HEK293T (cell line): Measurements from ENCODE around the gene PRDM10.

Experiments
- CTCF ChIA-PET: fragments of 350-600 bp; formaldehyde crosslinking; extraction: SDS; loops from one replicate; lab custom pipeline; 2021; ENCODE audit warnings: antibody characterized with exemption, inconsistent platforms; lab: Yijun Ruan, JAX
- POLR2A ChIA-PET: fragments of 350-600 bp; formaldehyde crosslinking; extraction: SDS; loops from one replicate; lab custom pipeline; 2020; ENCODE audit warnings: antibody characterized with exemption, inconsistent platforms; lab: Yijun Ruan, JAX
- DNase-seq: peaks from one replicate; pipeline ENCODE4 v3.0.0; 2012; ENCODE audit warnings: mixed read lengths; ENCODE audit errors: extremely low spot score
- ARNT ChIP-seq: fragments of 450-650 bp; IDR thresholded peaks from 2 replicates; pipeline ENCODE4 v1.6.1; 2017; ENCODE audit warnings: mild to moderate bottlenecking
- BHLHE40 ChIP-seq: fragments of 450-650 bp; IDR thresholded peaks from 2 replicates; pipeline ENCODE4 v1.6.1; 2016; ENCODE audit warnings: mild to moderate bottlenecking, moderate library complexity, borderline replicate concordance
- CTBP1 ChIP-seq: fragments of 450-650 bp; IDR thresholded peaks from 2 replicates; pipeline ENCODE4 v1.6.1; 2016; ENCODE audit warnings: borderline replicate concordance
- ELF4 ChIP-seq: fragments of 450-650 bp; IDR thresholded peaks from 2 replicates; pipeline ENCODE4 v1.6.1; 2017; ENCODE audit warnings: antibody characterized with exemption
- FOXA1 ChIP-seq: fragments of 450-650 bp; IDR thresholded peaks from 2 replicates; pipeline ENCODE4 v1.6.1; 2016; ENCODE audit warnings: mild to moderate bottlenecking
- FOXK2 ChIP-seq: fragments of 450-650 bp; IDR thresholded peaks from 2 replicates; pipeline ENCODE4 v1.6.1; 2016; ENCODE audit warnings: mild to moderate bottlenecking
- FOXM1 ChIP-seq: fragments of 450-650 bp; IDR thresholded peaks from 2 replicates; pipeline ENCODE4 v1.6.1; 2017; ENCODE audit warnings: mild to moderate bottlenecking, borderline replicate concordance
- HDGF ChIP-seq: fragments of 450-650 bp; IDR thresholded peaks from 2 replicates; pipeline ENCODE4 v1.6.1; 2017; ENCODE audit warnings: antibody characterized with exemption, borderline replicate concordance
- L3MBTL2 ChIP-seq: fragments of 450-650 bp; conservative IDR thresholded peaks from 2 replicates; pipeline ENCODE4 v1.6.1; 2016; ENCODE audit warnings: mild to moderate bottlenecking
- LEF1 ChIP-seq: fragments of 450-650 bp; IDR thresholded peaks from 2 replicates; pipeline ENCODE4 v1.6.1; 2017; ENCODE audit warnings: mild to moderate bottlenecking, borderline replicate concordance
- NFRKB ChIP-seq: fragments of 450-650 bp; IDR thresholded peaks from 2 replicates; pipeline ENCODE4 v1.6.1; 2016; ENCODE audit warnings: mild to moderate bottlenecking, moderate library complexity
- SP1 ChIP-seq: fragments of 450-650 bp; IDR thresholded peaks from 2 replicates; pipeline ENCODE4 v1.6.1; 2017
- SUZ12 ChIP-seq: fragments of 450-650 bp; IDR thresholded peaks from 2 replicates; pipeline ENCODE4 v1.6.1; 2016; ENCODE audit warnings: mild to moderate bottlenecking
- TARDBP ChIP-seq: fragments of 450-650 bp; IDR thresholded peaks from 2 replicates; pipeline ENCODE4 v1.6.1; 2016
- ZNF384 ChIP-seq: fragments of 450-650 bp; IDR thresholded peaks from 2 replicates; pipeline ENCODE4 v1.6.1; 2016
- TF ChIP-seq, protein P1 (sequence below): fragments of 450-650 bp; IDR thresholded peaks from 2 replicates; pipeline ENCODE4 v1.6.1; 2016

Gene PRDM10

DNA sequence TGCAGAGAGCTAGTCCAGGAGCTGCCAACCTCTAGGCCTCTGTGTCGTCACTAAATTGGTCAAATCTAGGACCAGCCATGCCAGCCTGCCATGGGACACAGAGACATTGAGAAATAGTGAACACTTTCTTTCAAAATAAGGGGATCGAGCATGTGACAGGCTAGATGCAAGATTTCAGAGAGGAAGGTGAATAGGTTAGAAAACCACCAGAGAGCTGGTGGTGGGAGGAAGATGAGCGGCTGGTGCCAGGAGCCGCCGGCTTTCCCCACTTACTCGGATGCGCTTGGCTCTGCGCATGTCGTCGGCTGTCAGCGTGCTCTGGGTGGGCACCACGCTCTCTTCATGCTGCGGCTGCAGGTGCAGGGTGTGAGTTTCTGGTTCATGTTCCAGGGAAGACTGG, 71.9 kb downstream of the PRDM10 start:
- no peak for DNase-seq
- POLR2A ChIA-PET, result interaction anchor here (0.8 kb wide), 1 partner anchor 71 kb away, joined by 3 read pairs; no protein-coding TSS in a partner anchor
- TF ChIP-seq ARNT (no peak), CTBP1 (no peak), LEF1 (no peak)
- TF ChIP-seq, protein P1, sequence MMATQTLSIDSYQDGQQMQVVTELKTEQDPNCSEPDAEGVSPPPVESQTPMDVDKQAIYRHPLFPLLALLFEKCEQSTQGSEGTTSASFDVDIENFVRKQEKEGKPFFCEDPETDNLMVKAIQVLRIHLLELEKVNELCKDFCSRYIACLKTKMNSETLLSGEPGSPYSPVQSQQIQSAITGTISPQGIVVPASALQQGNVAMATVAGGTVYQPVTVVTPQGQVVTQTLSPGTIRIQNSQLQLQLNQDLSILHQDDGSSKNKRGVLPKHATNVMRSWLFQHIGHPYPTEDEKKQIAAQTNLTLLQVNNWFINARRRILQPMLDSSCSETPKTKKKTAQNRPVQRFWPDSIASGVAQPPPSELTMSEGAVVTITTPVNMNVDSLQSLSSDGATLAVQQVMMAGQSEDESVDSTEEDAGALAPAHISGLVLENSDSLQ, result no peak
- CTCF ChIA-PET, result interaction anchor here (0.9 to 1.1 kb wide), 2 partner anchors 199 to 202 kb away, joined by 3 to 5 read pairs; no protein-coding TSS in a partner anchor

DNA sequence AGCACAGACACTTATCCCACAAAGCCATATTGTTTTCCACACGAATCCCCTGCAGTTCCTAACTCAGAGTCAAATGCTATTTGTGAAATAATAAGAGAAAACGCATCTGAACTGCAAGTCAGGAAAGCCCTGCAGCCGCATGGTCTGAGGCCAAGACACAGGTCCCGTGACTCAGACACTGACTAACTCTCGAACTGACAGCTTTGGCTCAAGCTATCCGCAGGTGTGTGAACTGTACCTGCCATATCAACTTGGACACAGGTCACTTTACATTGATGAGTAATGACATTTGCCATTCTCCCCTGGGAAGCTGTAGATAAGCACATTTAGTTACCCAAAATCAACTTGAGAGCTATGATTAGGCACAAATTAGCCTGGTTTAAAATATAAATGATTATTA, 72.3 kb downstream of the PRDM10 start:
- ChIA-PET CTCF (interaction anchor here (0.9 to 1.1 kb wide), 2 partner anchors 200 to 202 kb away, joined by 3 to 5 read pairs; no protein-coding TSS in a partner anchor), POLR2A (interaction anchor here (0.8 kb wide), 1 partner anchor 72 kb away, joined by 3 read pairs; no protein-coding TSS in a partner anchor)
- TF ChIP-seq FOXK2, result no peak
- no peak for TF ChIP-seq CTBP1
- TF ChIP-seq SP1, result no peak
- no peak for TF ChIP-seq FOXA1
- TF ChIP-seq HDGF, result no peak
- no peak for DNase-seq

DNA sequence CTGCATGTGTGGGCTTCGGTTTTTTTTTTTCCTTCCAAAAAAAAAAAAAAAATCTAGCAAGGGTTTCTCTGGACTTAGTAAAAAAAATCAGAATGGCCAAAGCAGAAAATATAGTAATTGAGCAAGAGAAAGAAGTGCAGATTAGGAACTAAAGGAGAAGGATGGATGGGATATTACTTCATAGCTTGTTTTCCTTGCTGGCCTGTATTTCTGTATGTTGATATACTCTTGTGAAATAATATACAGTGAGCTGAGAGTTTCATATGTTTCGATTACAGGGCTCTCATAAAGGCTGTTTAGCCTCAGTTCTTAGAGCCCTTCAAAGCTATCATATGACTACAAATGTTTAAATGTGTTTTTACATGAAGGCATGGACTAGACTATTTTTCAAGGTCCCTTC, 72.9 kb downstream of the PRDM10 start:
- POLR2A ChIA-PET, result no interaction called here
- TF ChIP-seq ZNF384 (no peak), LEF1 (no peak)
- CTCF ChIA-PET, result no interaction called here
- no peak for DNase-seq

DNA sequence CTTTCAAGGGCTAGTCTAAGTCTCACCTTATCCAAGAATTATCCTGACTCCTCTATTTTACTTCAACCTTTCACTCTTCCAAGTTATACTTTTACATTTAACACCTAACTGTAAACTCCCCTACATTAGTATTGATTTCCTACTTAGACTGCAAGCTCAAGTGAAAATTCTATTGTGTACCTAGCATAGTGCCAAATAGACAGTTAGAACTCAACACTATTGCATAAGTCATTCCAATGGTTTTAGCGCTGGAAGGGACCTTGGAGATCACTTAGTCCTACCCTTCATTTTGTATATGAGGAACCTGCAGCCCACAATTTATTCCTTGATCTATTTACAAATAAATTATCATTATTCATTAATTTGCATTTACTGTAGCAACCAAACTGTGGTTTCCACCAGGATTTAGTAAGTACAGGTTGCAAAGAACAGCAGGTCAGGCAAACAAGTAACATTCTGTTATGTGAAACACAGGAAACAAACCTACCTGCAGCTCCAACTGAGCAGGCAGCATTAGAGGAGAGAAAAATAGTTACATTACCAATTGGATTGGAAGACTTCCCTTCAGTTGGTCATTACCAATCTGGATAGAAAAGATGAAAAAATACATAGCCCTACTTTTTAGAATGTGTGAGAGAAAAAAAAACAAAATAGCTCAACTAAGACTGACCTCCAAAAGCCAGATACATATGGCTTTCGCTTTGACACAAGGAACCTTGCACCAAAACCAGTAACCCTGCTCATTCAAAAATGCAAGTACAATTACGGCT, 73.5 kb downstream of the PRDM10 start:
- ChIA-PET POLR2A (no interaction called here), CTCF (no interaction called here)
- DNase-seq, result no peak
- TF ChIP-seq ARNT (no peak), CTBP1 (no peak), NFRKB (no peak), LEF1 (no peak), FOXK2 (no peak), FOXM1 (no peak), HDGF (no peak), L3MBTL2 (no peak), BHLHE40 (no peak), SP1 (no peak), ELF4 (no peak), ZNF384 (no peak), TARDBP (no peak)
- TF ChIP-seq, protein P1, result no peak

DNA sequence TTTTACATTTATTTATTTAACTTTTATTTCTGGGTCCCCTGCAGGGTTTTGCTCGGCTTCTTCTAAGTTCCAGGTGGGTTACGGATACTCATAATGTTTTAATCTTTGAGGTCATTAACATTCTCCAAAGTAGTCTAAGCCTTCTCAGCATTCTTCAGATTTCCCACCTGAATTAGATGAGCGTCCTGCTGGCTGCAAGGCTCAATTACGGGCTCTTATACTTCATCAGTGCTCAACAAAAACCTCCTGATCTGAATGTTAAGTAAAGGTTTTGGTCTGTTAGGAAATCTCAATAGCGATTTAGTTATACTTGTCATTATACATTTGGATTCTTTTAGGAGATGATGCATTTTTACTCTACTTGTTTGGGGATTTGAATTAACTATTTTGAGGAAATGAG, 80.0 kb downstream of the PRDM10 start:
- CTCF ChIA-PET, result interaction anchor here (0.7 to 1.9 kb wide), 6 partner anchors 34 to 241 kb away, joined by 3 to 14 read pairs (median 6); no protein-coding TSS in a partner anchor
- TF ChIP-seq ARNT, result no peak
- no peak for TF ChIP-seq FOXA1
- TF ChIP-seq, protein P1, result no peak
- no peak for TF ChIP-seq SUZ12
- no peak for TF ChIP-seq ZNF384
- TF ChIP-seq LEF1, result no peak
- TF ChIP-seq FOXK2, result no peak
- no peak for TF ChIP-seq SP1
- TF ChIP-seq BHLHE40, result no peak
- no peak for TF ChIP-seq NFRKB
- TF ChIP-seq CTBP1, result no peak
- no peak for TF ChIP-seq FOXM1
- no peak for TF ChIP-seq TARDBP
- no peak for TF ChIP-seq L3MBTL2
- POLR2A ChIA-PET, result no interaction called here
- no peak for DNase-seq

DNA sequence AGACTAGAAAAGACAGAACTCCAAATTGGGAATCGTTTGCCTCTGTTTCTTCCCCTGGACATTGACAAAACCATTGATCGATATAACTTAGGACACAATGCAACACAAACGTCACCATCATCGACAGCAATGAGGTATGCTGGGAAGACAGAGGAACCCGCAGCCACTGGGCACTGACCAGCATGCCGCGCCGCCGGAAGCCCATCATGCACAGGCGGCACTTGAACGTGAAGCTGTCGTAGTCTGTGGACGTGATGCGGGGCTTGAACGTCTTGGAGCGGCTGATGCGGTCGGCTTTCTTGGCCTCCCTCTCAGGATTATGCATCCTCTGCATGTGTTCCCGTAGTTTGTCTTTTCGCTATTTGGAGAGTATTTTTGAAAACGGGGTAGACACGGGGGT, 84.3 kb downstream of the PRDM10 start:
- ChIA-PET CTCF (no interaction called here), POLR2A (no interaction called here)

More for the DNA sequence above, 84.3 kb downstream of the PRDM10 start:
- TF ChIP-seq HDGF (no peak), FOXK2 (no peak), ELF4 (no peak), SUZ12 (no peak), SP1 (no peak), CTBP1 (no peak), NFRKB (no peak), ZNF384 (no peak), TARDBP (no peak), ARNT (no peak), LEF1 (no peak), L3MBTL2 (no peak), BHLHE40 (no peak), FOXM1 (no peak), FOXA1 (no peak)
- TF ChIP-seq, protein P1, result no peak
- DNase-seq, result no peak
